Endothelial cell (in vitro differentiated cells): ENCODE data around the gene STXBP3. TPM values are rescaled to one million over a fixed set of nuclear protein-coding genes. Genes with fewer than 3 reads are reported as not detected.

ENCODE experiments used
- DNase-seq: peaks from one replicate; pipeline ENCODE4 v3.0.0; 2021; ENCODE audit warnings: low spot score
- H3K27ac Mint-ChIP-seq: one replicate; pipeline ENCODE4 v1.8.0; 2021; ENCODE audit warnings: mixed read lengths, inconsistent platforms; ENCODE audit not compliant: unreplicated experiment
- H3K27me3 Mint-ChIP-seq: one replicate; pipeline ENCODE4 v1.8.0; 2021; ENCODE audit warnings: mild to moderate bottlenecking, moderate library complexity, mixed read lengths, inconsistent platforms; ENCODE audit not compliant: unreplicated experiment
- H3K36me3 Mint-ChIP-seq: one replicate; pipeline ENCODE4 v1.8.0; 2021; ENCODE audit warnings: mild to moderate bottlenecking, low read depth, mixed read lengths, inconsistent platforms; ENCODE audit not compliant: unreplicated experiment
- H3K4me1 Mint-ChIP-seq: one replicate; pipeline ENCODE4 v1.8.0; 2021; ENCODE audit warnings: mild to moderate bottlenecking, mixed read lengths, inconsistent platforms; ENCODE audit not compliant: unreplicated experiment
- H3K4me3 Mint-ChIP-seq: one replicate; pipeline ENCODE4 v1.8.0; 2021; ENCODE audit warnings: mild to moderate bottlenecking, mixed read lengths, inconsistent platforms; ENCODE audit not compliant: unreplicated experiment
- H3K9me3 Mint-ChIP-seq: one replicate; pipeline ENCODE4 v1.8.0; 2021; ENCODE audit warnings: mixed read lengths, inconsistent platforms; ENCODE audit not compliant: unreplicated experiment
- total RNA-seq: library from RNA; stranded (reverse); fragmentation: NEBNext Ultra II Directional; extraction: Animal tissue kit (Norgen Biotek cat#: 25700); gene quantifications from one replicate; pipeline ENCODE4 v1.2.1, GENCODE V29; 2021; ENCODE audit not compliant: unreplicated experiment
- TF ChIP-seq, protein P1 (sequence below): fragments of 200-600 bp; sonication (generic); IDR thresholded peaks from one replicate; pipeline ENCODE4 v1.5.0; 2021; ENCODE audit warnings: antibody characterized with exemption; ENCODE audit not compliant: unreplicated experiment

The STXBP3 gene
- total RNA-seq, 1 donor from 2014 or later = 44.8 TPM

DNA sequence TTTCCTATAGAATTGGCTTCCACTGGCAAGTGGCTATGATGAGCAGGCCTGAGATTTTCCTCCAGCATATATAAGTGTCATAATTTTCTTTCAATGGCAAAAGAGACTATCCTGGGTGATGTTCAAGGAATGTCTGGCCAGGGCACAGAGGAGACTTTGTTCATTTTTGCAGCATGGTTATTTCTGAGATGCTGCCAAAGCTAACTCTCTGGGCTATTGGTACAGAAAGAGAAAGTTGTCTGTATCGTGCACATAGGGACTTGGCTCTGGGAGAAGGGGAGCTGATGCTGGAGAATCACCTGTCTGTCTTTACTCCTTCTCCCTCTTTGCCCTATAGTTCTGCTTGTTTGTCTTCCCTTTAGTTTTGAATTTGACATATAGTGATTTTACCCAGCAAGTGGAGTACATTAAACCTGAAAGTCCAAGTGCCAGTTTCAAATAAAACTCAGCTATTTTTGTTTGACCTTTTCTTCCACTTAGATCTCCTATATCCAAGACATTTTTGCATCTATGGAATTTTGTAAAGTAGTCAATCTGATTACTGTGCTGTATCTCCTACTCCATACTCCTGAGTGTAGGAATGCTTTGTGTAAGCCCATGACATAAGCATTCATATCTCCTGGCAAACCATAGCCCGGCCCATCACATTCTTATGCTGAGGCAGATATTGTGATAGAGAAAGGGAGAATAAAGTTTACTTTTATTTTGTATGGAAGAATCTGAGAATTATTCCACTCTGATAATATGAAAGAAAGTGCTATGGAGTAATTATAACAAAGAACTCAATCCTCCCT, 29.8 kb upstream of the STXBP3 start:
- no peak for DNase-seq
- TF ChIP-seq, protein P1, sequence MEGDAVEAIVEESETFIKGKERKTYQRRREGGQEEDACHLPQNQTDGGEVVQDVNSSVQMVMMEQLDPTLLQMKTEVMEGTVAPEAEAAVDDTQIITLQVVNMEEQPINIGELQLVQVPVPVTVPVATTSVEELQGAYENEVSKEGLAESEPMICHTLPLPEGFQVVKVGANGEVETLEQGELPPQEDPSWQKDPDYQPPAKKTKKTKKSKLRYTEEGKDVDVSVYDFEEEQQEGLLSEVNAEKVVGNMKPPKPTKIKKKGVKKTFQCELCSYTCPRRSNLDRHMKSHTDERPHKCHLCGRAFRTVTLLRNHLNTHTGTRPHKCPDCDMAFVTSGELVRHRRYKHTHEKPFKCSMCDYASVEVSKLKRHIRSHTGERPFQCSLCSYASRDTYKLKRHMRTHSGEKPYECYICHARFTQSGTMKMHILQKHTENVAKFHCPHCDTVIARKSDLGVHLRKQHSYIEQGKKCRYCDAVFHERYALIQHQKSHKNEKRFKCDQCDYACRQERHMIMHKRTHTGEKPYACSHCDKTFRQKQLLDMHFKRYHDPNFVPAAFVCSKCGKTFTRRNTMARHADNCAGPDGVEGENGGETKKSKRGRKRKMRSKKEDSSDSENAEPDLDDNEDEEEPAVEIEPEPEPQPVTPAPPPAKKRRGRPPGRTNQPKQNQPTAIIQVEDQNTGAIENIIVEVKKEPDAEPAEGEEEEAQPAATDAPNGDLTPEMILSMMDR = no peak
- no peaks in the 10 kb centered on the region for H3K9me3 Mint-ChIP-seq
- no peaks in the 10 kb centered on the region for H3K36me3 Mint-ChIP-seq
- H3K27me3 Mint-ChIP-seq = no peaks in the 10 kb centered on the region
- H3K27ac Mint-ChIP-seq = no peak overlapping the region
- no peak overlapping the region for H3K4me3 Mint-ChIP-seq
- H3K4me1 Mint-ChIP-seq = peaks cover 12% of the 10 kb centered on the region

DNA sequence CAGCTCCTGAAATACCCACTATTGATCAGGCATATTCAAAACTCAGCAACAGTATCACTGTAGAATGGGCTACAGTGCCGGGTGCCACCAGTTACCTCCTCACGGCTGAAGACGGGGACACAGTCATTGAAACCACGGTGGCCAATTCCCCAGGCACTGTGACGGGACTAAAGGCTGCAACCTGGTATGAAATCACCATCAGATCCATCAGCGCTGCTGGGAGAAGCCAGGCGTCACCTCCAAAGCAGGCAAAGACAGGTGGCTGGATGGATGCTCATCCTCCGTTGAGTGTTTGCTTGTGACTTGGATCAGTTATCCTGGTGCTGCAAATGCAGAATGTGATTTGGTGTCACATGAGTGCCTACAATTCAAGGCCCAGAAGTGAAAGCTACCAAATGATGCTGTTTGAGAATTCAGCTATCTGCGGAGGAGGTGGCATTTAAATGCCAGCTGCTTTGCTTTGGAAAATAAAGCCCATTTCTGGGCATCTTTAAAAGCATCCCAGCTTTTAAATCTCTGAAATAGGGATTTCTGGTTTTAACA, 28.6 kb upstream of the STXBP3 start:
- Mint-ChIP-seq H3K27ac (no peak overlapping the region), H3K36me3 (no peaks in the 10 kb centered on the region), H3K4me1 (peaks cover 13% of the 10 kb centered on the region), H3K27me3 (no peaks in the 10 kb centered on the region), H3K4me3 (no peak overlapping the region), H3K9me3 (no peaks in the 10 kb centered on the region)
- DNase-seq = no peak
- TF ChIP-seq, protein P1 = no peak

DNA sequence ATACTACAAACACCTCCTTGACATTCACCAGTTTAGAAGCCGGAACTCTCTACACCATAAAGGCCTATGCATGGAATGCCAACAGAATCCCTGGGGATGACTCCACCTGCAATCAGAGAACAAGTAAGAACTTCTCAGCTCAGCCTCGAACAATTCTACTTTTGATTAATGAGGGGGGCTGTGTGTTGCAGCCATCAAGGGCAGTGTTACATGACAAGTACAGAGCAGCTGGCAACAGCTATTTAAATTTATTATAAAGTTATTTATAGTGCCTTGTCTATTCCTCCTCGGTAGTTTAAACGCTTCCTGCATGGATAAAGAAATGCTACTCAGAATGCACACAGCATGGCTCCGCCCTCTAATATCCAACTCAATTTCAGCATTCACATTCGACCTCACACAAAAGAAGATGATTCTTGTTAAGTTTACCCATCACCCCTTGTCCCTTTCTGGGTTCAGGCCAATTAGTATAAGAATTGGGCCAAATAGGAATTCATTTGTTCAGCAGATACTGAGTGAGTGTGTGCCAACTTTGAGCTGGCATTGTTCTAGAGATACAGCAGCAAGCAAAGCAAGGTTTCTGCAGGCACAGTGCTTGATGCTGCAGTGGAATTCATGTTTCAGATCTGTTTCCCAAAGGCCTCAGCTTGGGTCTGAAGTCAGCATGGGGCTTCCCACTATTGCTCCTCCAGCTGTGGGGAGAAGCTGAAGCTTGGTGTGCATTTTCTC, 27.4 kb upstream of the STXBP3 start:
- Mint-ChIP-seq H3K36me3 (no peaks in the 10 kb centered on the region), H3K4me1 (peaks cover 13% of the 10 kb centered on the region), H3K27ac (no peak overlapping the region), H3K27me3 (no peaks in the 10 kb centered on the region), H3K9me3 (no peaks in the 10 kb centered on the region), H3K4me3 (no peak overlapping the region)
- DNase-seq = no peak
- TF ChIP-seq, protein P1 = no peak

DNA sequence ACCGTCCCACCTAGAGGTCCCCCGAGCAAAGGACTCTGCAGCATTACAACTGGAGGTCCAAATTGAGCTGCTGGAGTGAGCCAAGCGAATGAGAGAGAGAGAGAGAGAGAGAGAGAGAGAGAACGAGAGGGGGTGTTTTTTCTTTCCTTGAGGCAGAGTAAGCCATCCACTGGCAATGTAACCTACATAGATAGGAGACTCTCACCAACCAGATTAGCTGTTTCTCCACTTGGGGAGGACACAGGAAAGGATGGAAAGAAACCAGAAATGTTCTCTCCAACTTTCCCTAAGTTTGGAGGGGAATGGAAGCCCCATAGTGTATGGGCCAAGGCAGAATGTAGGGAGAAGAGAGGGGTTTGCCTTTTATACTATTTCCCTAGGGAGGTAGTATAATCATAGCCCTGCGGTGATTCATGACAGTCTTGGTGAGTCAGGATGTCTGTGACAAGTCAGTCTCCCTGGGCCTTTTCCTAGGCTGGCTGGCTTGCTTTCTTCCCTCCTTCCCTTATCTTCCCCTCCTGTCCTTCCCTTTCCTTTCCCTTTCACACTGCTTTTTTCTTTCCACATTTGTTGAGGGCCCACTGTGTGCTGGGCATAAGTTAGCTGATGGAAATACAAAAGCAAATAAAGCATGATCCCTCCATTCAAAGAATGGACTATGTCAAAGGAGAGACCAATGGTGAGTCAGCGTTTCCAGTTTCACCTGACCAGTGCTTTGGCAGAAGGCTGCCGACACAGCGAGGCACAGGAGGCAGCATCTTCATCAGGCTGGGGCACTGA, 26.6 kb upstream of the STXBP3 start:
- TF ChIP-seq, protein P1 = no peak
- peaks cover 13% of the 10 kb centered on the region for H3K4me1 Mint-ChIP-seq
- H3K36me3 Mint-ChIP-seq = no peaks in the 10 kb centered on the region
- H3K9me3 Mint-ChIP-seq = no peaks in the 10 kb centered on the region
- no peak for DNase-seq
- no peaks in the 10 kb centered on the region for H3K27me3 Mint-ChIP-seq
- H3K27ac Mint-ChIP-seq = no peak overlapping the region
- H3K4me3 Mint-ChIP-seq = no peak overlapping the region
